Fibroblast of lung (primary cell): Measurements from ENCODE around the gene GSTK1. TPM values are rescaled to one million over a fixed set of nuclear protein-coding genes. Genes with fewer than 3 reads are reported as not detected.

Source experiments
- DNase-seq, 2 donors: peaks; one replicate each; pipeline versions ENCODE4 v3.0.0 to v3.0.0-alpha.2; 2010; ENCODE audit warnings: low read depth in 2 of 2
- H2AFZ ChIP-seq: 2 replicates; pipeline ENCODE4 v1.5.1; 2012; ENCODE audit warnings: low read length, control low read depth, inconsistent platforms
- H3K27ac ChIP-seq: 2 replicates; pipeline ENCODE4 v1.5.1; 2011; ENCODE audit warnings: low read length, control low read depth; ENCODE audit not compliant: insufficient read depth
- H3K27me3 ChIP-seq: 2 replicates; pipeline ENCODE4 v1.5.1; 2011; ENCODE audit warnings: mild to moderate bottlenecking, low read length; ENCODE audit not compliant: control insufficient read depth, insufficient read depth
- H3K36me3 ChIP-seq: 2 replicates; pipeline ENCODE4 v1.5.1; 2011; ENCODE audit warnings: low read length; ENCODE audit not compliant: control insufficient read depth, insufficient read depth
- H3K4me1 ChIP-seq: 2 replicates; pipeline ENCODE4 v1.5.1; 2011; ENCODE audit warnings: low read length; ENCODE audit not compliant: control insufficient read depth, insufficient read depth; ENCODE audit errors: extremely low read depth
- H3K4me2 ChIP-seq: 2 replicates; pipeline ENCODE4 v1.5.1; 2011; ENCODE audit warnings: low read length, control low read depth; ENCODE audit not compliant: insufficient read depth; ENCODE audit errors: extremely low read depth
- H3K4me3 ChIP-seq, 4 experiments: fragments of 200-600 bp in 1 of 4; sonication (generic) in 1 of 4; replicated peaks in 1 of 4; 2 replicates each; pipeline ENCODE4 v1.5.1; 2011 to 2016; ENCODE audit warnings: low read length in 4 of 4, low read depth in 3 of 4, mild to moderate bottlenecking in 3 of 4, control low read depth in 2 of 4, inconsistent platforms in 1 of 4, mixed read lengths in 1 of 4; ENCODE audit not compliant: insufficient read depth in 1 of 4; ENCODE audit errors: control extremely low read depth in 1 of 4
- H3K79me2 ChIP-seq: 2 replicates; pipeline ENCODE4 v1.5.1; 2012; ENCODE audit warnings: mild to moderate bottlenecking, low read length, inconsistent platforms; ENCODE audit not compliant: control insufficient read depth, insufficient read depth
- H3K9ac ChIP-seq: 2 replicates; pipeline ENCODE4 v1.5.1; 2011; ENCODE audit warnings: mild to moderate bottlenecking, low read length, control low read depth; ENCODE audit not compliant: insufficient read depth
- H3K9me3 ChIP-seq: 2 replicates; pipeline ENCODE4 v1.5.1; 2012; ENCODE audit warnings: low read depth, low read length; ENCODE audit not compliant: control insufficient read depth, insufficient read depth
- H4K20me1 ChIP-seq: 2 replicates; pipeline ENCODE4 v1.5.1; 2011; ENCODE audit warnings: low read length; ENCODE audit not compliant: control insufficient read depth, insufficient read depth; ENCODE audit errors: extremely low read depth
- CTCF ChIP-seq, 2 donors: IDR thresholded peaks in 1 of 2; conservative IDR thresholded peaks in 1 of 2; 1 replicate in 1 of 2; 2 replicates in 1 of 2; pipeline ENCODE4 v1.5.1; 2011 to 2012; ENCODE audit warnings: low read length in 2 of 2, control low read depth in 1 of 2, inconsistent platforms in 1 of 2, low read depth in 1 of 2, mild to moderate bottlenecking in 1 of 2
- EZH2 ChIP-seq: IDR thresholded peaks from 2 replicates; pipeline ENCODE4 v1.5.1; 2012; ENCODE audit warnings: low read length, control low read depth, mild to moderate bottlenecking; ENCODE audit errors: missing control alignments
- polyA plus RNA-seq, 2 donors: library from polyadenylated mRNA; depleted of rRNA in 1 of 2; stranded (reverse) in 1 of 2; unstranded in 1 of 2; fragments of >200 nt; gene quantifications; 2 replicates each; pipeline ENCODE4 v1.2.1, GENCODE V29; 2011 to 2012; ENCODE audit warnings: missing spikeins in 1 of 2
- total RNA-seq: library from RNA; depleted of rRNA; stranded (reverse); fragments of >200 nt; gene quantifications from 2 replicates; pipeline ENCODE4 v1.2.1, GENCODE V29; 2014

GSTK1 gene
- total and polyA plus RNA-seq, 2 donors (not counting 1 experiment from before 2014, with no cell fraction given): 110 to 131 TPM

- Histone ChIP-seq H3K36me3 (no peaks in the 10 kb centered on the region), H2AFZ (no peak overlapping the region), H4K20me1 (no peaks in the 10 kb centered on the region), H3K9me3 (no peaks in the 10 kb centered on the region), H3K4me2 (no peak overlapping the region), H3K4me3 (no peak overlapping the region), H3K9ac (no peak overlapping the region), H3K79me2 (no peaks in the 10 kb centered on the region), H3K4me1 (peaks cover 3% of the 10 kb centered on the region), H3K27ac (no peak overlapping the region), H3K27me3 (no peaks in the 10 kb centered on the region)
- DNase-seq: no peak
- TF ChIP-seq EZH2 (no peak), CTCF (conservative IDR thresholded peaks at IDR 0.05 in 1 of 2, IDR thresholded peaks at IDR 0.05 in 1 of 2; ENCODE audit: low read depth in 1 of 2, low read length in 2 of 2) (no peak)
Measured at GRCh38 chr7:143283381-143283780, 20.1 kb downstream of the GSTK1 start.

- DNase-seq: no peak
Measured at GRCh38 chr7:143284591-143285469, 21.6 kb downstream of the GSTK1 start, which contains the start of gene TMEM139. Gene TMEM139, plus strand, starts transcription at chr7:143284958. Its CDS starts 1,000 bp downstream, at chr7:143285958.

GRCh38 chr7:143285470-143285778 lies 22.2 kb downstream of the GSTK1 start:
- no peak overlapping the region for H3K9ac ChIP-seq
- H2AFZ ChIP-seq: no peak overlapping the region
- H3K4me3 ChIP-seq: no peak overlapping the region
- no peaks in the 10 kb centered on the region for H3K36me3 ChIP-seq
- peaks cover 8% of the 10 kb centered on the region for H3K4me1 ChIP-seq
- peaks cover 19% of the 10 kb centered on the region for H3K79me2 ChIP-seq
- no peaks in the 10 kb centered on the region for H4K20me1 ChIP-seq
- no peak for DNase-seq
- H3K27ac ChIP-seq: no peak overlapping the region
- no peaks in the 10 kb centered on the region for H3K27me3 ChIP-seq
- H3K9me3 ChIP-seq: no peaks in the 10 kb centered on the region
- H3K4me2 ChIP-seq: no peak overlapping the region
- TF ChIP-seq CTCF (conservative IDR thresholded peaks at IDR 0.05 in 1 of 2, IDR thresholded peaks at IDR 0.05 in 1 of 2; ENCODE audit: low read depth in 1 of 2, low read length in 2 of 2) (no peak), EZH2 (no peak)

More at GRCh38 chr7:143284591-143285469, 21.6 kb downstream of the GSTK1 start, which contains the start of gene TMEM139:
- H3K4me2 ChIP-seq: no peak within 1 kb of the TSS
- no peak for TF ChIP-seq EZH2
- TF ChIP-seq CTCF (conservative IDR thresholded peaks at IDR 0.05 in 1 of 2, IDR thresholded peaks at IDR 0.05 in 1 of 2; ENCODE audit: low read depth in 1 of 2, low read length in 2 of 2): no peak
- H3K4me3 ChIP-seq: no peak within 1 kb of the TSS
- H3K36me3 ChIP-seq: no peaks in the 10 kb centered on the region
- no peaks in the 10 kb centered on the region for H3K27me3 ChIP-seq
- no peak within 1 kb of the TSS for H2AFZ ChIP-seq
- no peak within 1 kb of the TSS for H3K9ac ChIP-seq
- peaks cover 13% of the 10 kb centered on the region for H3K79me2 ChIP-seq
- peaks cover 6% of the 10 kb centered on the region for H3K4me1 ChIP-seq
- H4K20me1 ChIP-seq: no peaks in the 10 kb centered on the region
- no peaks in the 10 kb centered on the region for H3K9me3 ChIP-seq
- H3K27ac ChIP-seq: no peak within 1 kb of the TSS
